HepG2 (cell line): Measurements from ENCODE around the gene ZNF563. TPM values are rescaled to one million over a fixed set of nuclear protein-coding genes. Genes with fewer than 3 reads are reported as not detected.

ENCODE experiments used
- ARHGAP35 ChIP-seq: sonication (generic); formaldehyde crosslinking; IDR thresholded peaks from 2 replicates; pipeline ENCODE4 v1.9.0; 2022; ENCODE audit warnings: mild to moderate bottlenecking, inconsistent platforms, moderate library complexity, missing genetic modification reagents, borderline replicate concordance
- CEBPG ChIP-seq: IDR thresholded peaks from 2 replicates; pipeline ENCODE4 v1.6.1; 2016
- CHD2 ChIP-seq: IDR thresholded peaks from 2 replicates; pipeline ENCODE4 v1.6.1; 2011; ENCODE audit warnings: low read depth, low read length, improper control_type of control experiment
- GATAD1 ChIP-seq: IDR thresholded peaks from 2 replicates; pipeline ENCODE4 v1.6.1; 2016; ENCODE audit warnings: missing genetic modification reagents, missing compliant biosample characterization
- HDAC6 ChIP-seq: fragments of 200-600 bp; sonication (generic); IDR thresholded peaks from 2 replicates; pipeline ENCODE4 v1.7.0; 2017; ENCODE audit warnings: mild to moderate bottlenecking, antibody characterized with exemption, low read length, low read depth
- MYNN ChIP-seq: sonication (generic); formaldehyde crosslinking; IDR thresholded peaks from 2 replicates; pipeline ENCODE4 v1.4.0; 2020; ENCODE audit warnings: mild to moderate bottlenecking, low read depth, missing genetic modification reagents
- NFKBIZ ChIP-seq: IDR thresholded peaks from 2 replicates; pipeline ENCODE4 v1.6.1; 2018; ENCODE audit warnings: missing genetic modification reagents, missing compliant biosample characterization
- PCBP1 ChIP-seq: fragments of 200-400 bp; formaldehyde crosslinking; IDR thresholded peaks from 2 replicates; pipeline ENCODE4 v1.6.1; 2017; ENCODE audit warnings: mild to moderate bottlenecking, low read depth, low read length, borderline replicate concordance
- PLRG1 ChIP-seq: fragments of 450-650 bp; conservative IDR thresholded peaks from 2 replicates; pipeline ENCODE4 v1.6.1; 2016
- POLR2AphosphoS2 ChIP-seq: IDR thresholded peaks from 2 replicates; pipeline ENCODE4 v1.6.1; 2011; ENCODE audit warnings: low read depth, low read length, improper control_type of control experiment
- RFXAP ChIP-seq: sonication (generic); formaldehyde crosslinking; IDR thresholded peaks from 2 replicates; pipeline ENCODE4 v1.4.0; 2020; ENCODE audit warnings: missing genetic modification reagents, borderline replicate concordance
- SAP130 ChIP-seq: IDR thresholded peaks from 2 replicates; pipeline ENCODE4 v1.6.1; 2016; ENCODE audit warnings: low read depth
- SOX13 ChIP-seq, 3 experiments: fragments of 450-650 bp in 1 of 3; sonication (generic) in 1 of 3; formaldehyde crosslinking in 1 of 3; IDR thresholded peaks in 2 of 3; conservative IDR thresholded peaks in 1 of 3; 2 replicates each; pipeline versions ENCODE4 v1.5.0 to v1.6.1; 2016 to 2020; ENCODE audit warnings: antibody characterized with exemption in 1 of 3, mild to moderate bottlenecking in 1 of 3, missing compliant biosample characterization in 1 of 3, missing genetic modification reagents in 1 of 3, moderate library complexity in 1 of 3
- SRSF4 ChIP-seq: fragments of 200-400 bp; formaldehyde crosslinking; IDR thresholded peaks from one replicate; pipeline ENCODE4 v1.6.1; 2018; ENCODE audit warnings: mild to moderate bottlenecking, low read depth, low read length, moderate library complexity; ENCODE audit not compliant: poor library complexity, severe bottlenecking
- STAT5B ChIP-seq: sonication (generic); formaldehyde crosslinking; IDR thresholded peaks from 2 replicates; pipeline ENCODE4 v1.4.0; 2020; ENCODE audit warnings: missing genetic modification reagents
- TBX3 ChIP-seq: fragments of 450-650 bp; IDR thresholded peaks from 2 replicates; pipeline ENCODE4 v1.6.1; 2017; ENCODE audit warnings: antibody characterized with exemption, mild to moderate bottlenecking, inconsistent platforms, borderline replicate concordance
- TGIF2 ChIP-seq: IDR thresholded peaks from 2 replicates; pipeline ENCODE4 v1.6.1; 2016; ENCODE audit warnings: control low read depth, missing compliant biosample characterization
- ZKSCAN1 ChIP-seq: fragments of 150-350 bp; IDR thresholded peaks from 2 replicates; pipeline ENCODE4 v1.6.1; 2014; ENCODE audit warnings: low read length
- ZKSCAN8 ChIP-seq: IDR thresholded peaks from 2 replicates; pipeline ENCODE4 v1.6.1; 2016; ENCODE audit warnings: borderline replicate concordance, missing genetic modification reagents, missing compliant biosample characterization
- ZMYM3 ChIP-seq: sonication (generic); formaldehyde crosslinking; IDR thresholded peaks from 2 replicates; pipeline ENCODE4 v1.5.1; 2020; ENCODE audit warnings: mild to moderate bottlenecking, missing genetic modification reagents
- ZNF20 ChIP-seq: sonication (generic); formaldehyde crosslinking; IDR thresholded peaks from 2 replicates; pipeline ENCODE4 v1.4.0; 2020; ENCODE audit warnings: mild to moderate bottlenecking, moderate library complexity, missing genetic modification reagents
- ZNF230 ChIP-seq: sonication (generic); formaldehyde crosslinking; IDR thresholded peaks from 2 replicates; pipeline ENCODE4 v1.4.0; 2020; ENCODE audit warnings: mild to moderate bottlenecking, missing genetic modification reagents
- ZNF441 ChIP-seq: sonication (generic); formaldehyde crosslinking; IDR thresholded peaks from 2 replicates; pipeline ENCODE4 v1.7.0; 2021; ENCODE audit warnings: missing genetic modification reagents, borderline replicate concordance
- ZNF567 ChIP-seq: sonication (generic); formaldehyde crosslinking; IDR thresholded peaks from 2 replicates; pipeline ENCODE4 v1.8.1; 2023; ENCODE audit warnings: mild to moderate bottlenecking, missing genetic modification reagents, borderline replicate concordance
- ZNF577 ChIP-seq: sonication (generic); formaldehyde crosslinking; IDR thresholded peaks from 2 replicates; pipeline ENCODE4 v1.4.0; 2020; ENCODE audit warnings: mild to moderate bottlenecking, low read depth, missing genetic modification reagents, borderline replicate concordance
- ZNF7 ChIP-seq: IDR thresholded peaks from 2 replicates; pipeline ENCODE4 v1.6.1; 2016; ENCODE audit warnings: missing biosample characterization, missing genetic modification reagents
- ZNF740 ChIP-seq: sonication (generic); formaldehyde crosslinking; IDR thresholded peaks from 2 replicates; pipeline ENCODE4 v1.4.0; 2020; ENCODE audit warnings: missing genetic modification reagents
- ZNF776 ChIP-seq: sonication (generic); formaldehyde crosslinking; IDR thresholded peaks from 2 replicates; pipeline ENCODE4 v1.4.0; 2020; ENCODE audit warnings: mild to moderate bottlenecking, missing genetic modification reagents
- ZNF780A ChIP-seq: sonication (generic); formaldehyde crosslinking; IDR thresholded peaks from 2 replicates; pipeline ENCODE4 v1.8.0; 2022; ENCODE audit warnings: mild to moderate bottlenecking, missing genetic modification reagents, moderate library complexity
- ZNF816 ChIP-seq: sonication (generic); formaldehyde crosslinking; IDR thresholded peaks from 2 replicates; pipeline ENCODE4 v1.8.0; 2022; ENCODE audit warnings: missing genetic modification reagents, mild to moderate bottlenecking, borderline replicate concordance
- ZSCAN9 ChIP-seq: IDR thresholded peaks from 2 replicates; pipeline ENCODE4 v1.6.1; 2016; ENCODE audit warnings: borderline replicate concordance
- polyA plus RNA-seq, 8 experiments: library from polyadenylated mRNA; depleted of rRNA in 3 of 8; stranded (reverse) in 7 of 8; unstranded in 1 of 8; fragments of >200 nt; fragmentation: Illumina TruSeq in 4 of 8; extraction: Trizol in 4 of 8; gene quantifications; 2 replicates each; pipeline versions ENCODE4 v1.2.1 to v1.2.3, GENCODE V29; 2011 to 2016; ENCODE audit warnings: low read depth in 4 of 8, missing spikeins in 1 of 8, mixed read lengths in 1 of 8; ENCODE audit not compliant: insufficient read depth in 1 of 8
- total RNA-seq, 5 experiments: library from RNA; depleted of rRNA; stranded (reverse); fragments of >200 nt; fragmentation: Illumina TruSeq; extraction: Trizol; gene quantifications; 2 replicates each; pipeline ENCODE4 v1.2.3, GENCODE V29; 2016; ENCODE audit warnings: low read depth in 1 of 5
- TF ChIP-seq, protein P1 (sequence below): sonication (generic); formaldehyde crosslinking; IDR thresholded peaks from 2 replicates; pipeline ENCODE4 v1.8.0; 2022; ENCODE audit warnings: missing genetic modification reagents, low read depth, mild to moderate bottlenecking, borderline replicate concordance

The ZNF563 gene
- total and polyA plus RNA-seq, 2 of the 13 experiments (the other 11 are each of a cell fraction or from before 2014, with no cell fraction given) = 7.5 to 19.5 TPM

GRCh38 chr19:12365236-12366162 lies 32.1 kb upstream of the ZNF563 start, which contains the start of gene ZNF442 (continued):
- TF ChIP-seq SRSF4 = no peak
- TF ChIP-seq ZNF567 (CRISPR knock-in tag) = no peak; the same call in 1 of the 2 replicates
- no peak for TF ChIP-seq HDAC6
- no peak for TF ChIP-seq ZNF230 (CRISPR knock-in tag)
- TF ChIP-seq NFKBIZ (CRISPR knock-in tag) = no peak
- TF ChIP-seq SAP130 (CRISPR knock-in tag) = peak; percentile 81
- no peak for TF ChIP-seq ARHGAP35
- TF ChIP-seq SOX13 (IDR thresholded peaks at IDR 0.05) = no peak
- peak in 1 of 2 experiments; percentile 39; a peak in 1 of 4 replicates for TF ChIP-seq SOX13 (CRISPR knock-in tag; conservative IDR thresholded peaks at IDR 0.05 in 1 of 2, IDR thresholded peaks at IDR 0.05 in 1 of 2)
- peak; percentile 69; the same call in 1 of the 2 replicates for TF ChIP-seq ZKSCAN8
- 0 out of 2 replicates have a peak, but pooled peaks have one; percentile 32 for TF ChIP-seq RFXAP (CRISPR knock-in tag)
- TF ChIP-seq ZMYM3 (CRISPR knock-in tag) = no peak
- no peak; the same call in 1 of the 2 replicates for TF ChIP-seq ZNF441 (CRISPR knock-in tag)
- no peak for TF ChIP-seq PLRG1
- no peak for TF ChIP-seq MYNN (CRISPR knock-in tag)
- TF ChIP-seq CEBPG = peak; percentile 48
- TF ChIP-seq GATAD1 (CRISPR knock-in tag) = no peak
- TF ChIP-seq TBX3 = no peak
- no peak for TF ChIP-seq CHD2
- no peak for TF ChIP-seq ZNF740 (CRISPR knock-in tag)
- no peak for TF ChIP-seq PCBP1
- no peak for TF ChIP-seq ZKSCAN1
- TF ChIP-seq POLR2AphosphoS2 = no peak
- no peak for TF ChIP-seq ZSCAN9 (CRISPR knock-in tag)
- no peak for TF ChIP-seq ZNF20 (CRISPR knock-in tag)
- no peak for TF ChIP-seq ZNF577 (CRISPR knock-in tag)
- TF ChIP-seq TGIF2 = peak; percentile 28; the same call in 1 of the 2 replicates
- TF ChIP-seq, protein P1, sequence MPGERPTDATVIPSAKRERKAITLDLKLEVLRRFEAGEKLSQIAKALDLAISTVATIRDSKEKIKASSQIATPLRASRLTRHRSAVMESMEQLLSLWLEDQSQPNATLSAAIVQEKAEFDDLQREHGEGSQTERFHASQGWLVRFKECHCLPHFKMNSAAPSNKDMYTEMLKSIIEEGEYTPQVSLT (CRISPR knock-in tag) = no peak
- TF ChIP-seq ZNF780A = no peak
- TF ChIP-seq STAT5B = no peak; the same call in 1 of the 2 replicates
- TF ChIP-seq ZNF776 (CRISPR knock-in tag) = 0 out of 2 replicates have a peak, but pooled peaks have one; percentile 21
- TF ChIP-seq ZNF7 (CRISPR knock-in tag) = no peak
- TF ChIP-seq ZNF816 = no peak
